DOHH2 (cell line): ENCODE measurements around the gene PRKCSH.

Source experiments
- EZH2phosphoT487 ChIP-seq: fragments of 200-600 bp; sonication (generic); IDR thresholded peaks from 2 replicates; pipeline ENCODE4 v1.6.1; 2017; ENCODE audit warnings: borderline replicate concordance, mild to moderate bottlenecking, antibody characterized with exemption, low read length, moderate library complexity, mixed read lengths
- TF ChIP-seq, protein P1 (sequence below): fragments of 200-600 bp; sonication (generic); IDR thresholded peaks from one replicate; pipeline ENCODE4 v1.5.1; 2014; ENCODE audit warnings: antibody characterized with exemption, mild to moderate bottlenecking, low read depth, low read length; ENCODE audit not compliant: poor library complexity, severe bottlenecking

DNA sequence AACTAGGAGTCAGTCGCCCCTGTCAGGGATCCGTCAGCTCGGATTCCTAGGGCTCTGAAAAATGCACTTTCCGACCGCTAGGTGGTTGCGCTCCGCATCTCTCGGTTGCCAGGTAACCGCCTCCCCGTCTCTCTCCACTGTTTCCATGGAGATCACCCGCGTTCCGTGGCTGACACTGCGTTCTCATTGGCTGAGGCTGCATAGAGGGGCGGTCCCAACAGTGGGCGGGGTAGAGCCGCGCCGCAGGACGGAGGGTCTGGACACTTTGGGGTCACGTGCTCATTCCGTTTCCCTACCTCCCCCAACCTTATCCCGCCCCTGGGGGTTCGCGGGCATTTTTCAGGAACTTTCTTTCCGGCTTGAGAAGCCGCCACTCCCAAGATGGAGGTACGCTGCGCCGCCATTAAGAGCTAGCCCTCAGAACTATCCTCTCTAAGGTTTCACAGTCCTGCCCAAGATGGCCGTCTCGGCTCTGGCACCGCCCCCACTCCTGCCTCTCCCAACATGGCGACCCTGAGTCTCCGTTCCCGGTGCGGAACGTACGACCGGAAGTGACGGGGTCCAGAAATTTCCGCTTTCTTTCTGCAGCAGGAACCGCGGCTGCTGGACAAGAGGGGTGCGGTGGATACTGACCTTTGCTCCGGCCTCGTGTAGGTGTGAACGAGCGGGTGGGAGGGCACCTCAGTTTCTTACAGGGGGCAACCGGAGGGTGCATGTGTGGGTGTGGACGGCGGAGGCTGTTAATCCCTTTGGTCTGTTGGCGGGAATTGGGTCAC lies at the start of gene PRKCSH, which contains the start of gene ODAD3:
- TF ChIP-seq, protein P1, sequence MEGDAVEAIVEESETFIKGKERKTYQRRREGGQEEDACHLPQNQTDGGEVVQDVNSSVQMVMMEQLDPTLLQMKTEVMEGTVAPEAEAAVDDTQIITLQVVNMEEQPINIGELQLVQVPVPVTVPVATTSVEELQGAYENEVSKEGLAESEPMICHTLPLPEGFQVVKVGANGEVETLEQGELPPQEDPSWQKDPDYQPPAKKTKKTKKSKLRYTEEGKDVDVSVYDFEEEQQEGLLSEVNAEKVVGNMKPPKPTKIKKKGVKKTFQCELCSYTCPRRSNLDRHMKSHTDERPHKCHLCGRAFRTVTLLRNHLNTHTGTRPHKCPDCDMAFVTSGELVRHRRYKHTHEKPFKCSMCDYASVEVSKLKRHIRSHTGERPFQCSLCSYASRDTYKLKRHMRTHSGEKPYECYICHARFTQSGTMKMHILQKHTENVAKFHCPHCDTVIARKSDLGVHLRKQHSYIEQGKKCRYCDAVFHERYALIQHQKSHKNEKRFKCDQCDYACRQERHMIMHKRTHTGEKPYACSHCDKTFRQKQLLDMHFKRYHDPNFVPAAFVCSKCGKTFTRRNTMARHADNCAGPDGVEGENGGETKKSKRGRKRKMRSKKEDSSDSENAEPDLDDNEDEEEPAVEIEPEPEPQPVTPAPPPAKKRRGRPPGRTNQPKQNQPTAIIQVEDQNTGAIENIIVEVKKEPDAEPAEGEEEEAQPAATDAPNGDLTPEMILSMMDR = peak; percentile 92
- TF ChIP-seq EZH2phosphoT487 = no peak
